Urothelium cell line (cell line): ENCODE measurements around the gene UGT2B28.
"Not testable (repeated sequence)": the region's sequence is repeated elsewhere in the genome, so short reads cannot be mapped to it uniquely, and the experiment has no call there.

Experiments used
- DNase-seq: peaks from one replicate; pipeline ENCODE4 v3.0.0; 2011; ENCODE audit warnings: low spot score, mixed read lengths
- FAIRE-seq: peaks from 2 replicates; lab custom pipeline; 2011; peaks lifted over from hg19 to GRCh38; lab: Jason Lieb, UNC

Gene UGT2B28

DNA sequence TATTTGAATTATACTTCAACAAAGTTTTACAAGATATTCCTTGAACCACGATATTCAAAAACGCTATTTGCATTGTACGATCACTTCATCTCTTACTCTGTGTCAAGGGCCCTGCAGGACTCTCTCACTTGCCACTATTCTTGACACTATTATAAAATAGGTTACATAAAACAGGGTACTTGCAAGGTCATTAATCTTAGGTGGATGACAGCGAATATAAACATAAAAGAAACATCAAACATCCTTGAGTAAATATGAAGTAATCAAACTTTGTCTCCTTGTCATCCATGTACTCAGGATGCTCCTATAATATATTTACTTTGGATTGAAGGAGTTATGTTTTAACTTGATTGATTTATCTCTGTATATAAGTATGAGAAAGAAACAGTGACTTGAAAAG lies at the start of gene UGT2B28:
TSS of gene UGT2B28 (plus strand) at position 395 of the 400 bp plus-strand sequence. CDS start 26 bp downstream, outside the sequence.
- DNase-seq, FAIRE-seq: not testable (repeated sequence)

DNA sequence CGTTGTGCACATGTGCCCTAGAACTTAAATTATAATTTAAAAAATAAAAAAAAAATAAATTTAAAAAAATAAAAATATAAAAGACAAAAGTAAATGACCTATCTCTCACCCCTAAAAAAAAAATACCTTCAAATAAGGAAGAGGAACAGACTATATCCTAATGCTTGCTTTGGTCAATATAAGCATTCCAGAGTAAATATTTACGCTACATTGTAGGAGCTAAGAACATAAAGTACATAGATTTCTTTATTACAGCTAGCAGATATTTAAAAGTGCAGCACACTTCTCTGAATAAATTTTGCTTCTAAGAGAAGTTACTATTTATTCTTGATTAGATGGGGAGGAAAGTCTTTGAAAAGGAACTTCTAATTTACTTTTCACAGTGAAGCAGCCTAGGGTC lies 41.2 kb upstream of the UGT2B28 start:
- DNase-seq (no peak), FAIRE-seq (no peak)

DNA sequence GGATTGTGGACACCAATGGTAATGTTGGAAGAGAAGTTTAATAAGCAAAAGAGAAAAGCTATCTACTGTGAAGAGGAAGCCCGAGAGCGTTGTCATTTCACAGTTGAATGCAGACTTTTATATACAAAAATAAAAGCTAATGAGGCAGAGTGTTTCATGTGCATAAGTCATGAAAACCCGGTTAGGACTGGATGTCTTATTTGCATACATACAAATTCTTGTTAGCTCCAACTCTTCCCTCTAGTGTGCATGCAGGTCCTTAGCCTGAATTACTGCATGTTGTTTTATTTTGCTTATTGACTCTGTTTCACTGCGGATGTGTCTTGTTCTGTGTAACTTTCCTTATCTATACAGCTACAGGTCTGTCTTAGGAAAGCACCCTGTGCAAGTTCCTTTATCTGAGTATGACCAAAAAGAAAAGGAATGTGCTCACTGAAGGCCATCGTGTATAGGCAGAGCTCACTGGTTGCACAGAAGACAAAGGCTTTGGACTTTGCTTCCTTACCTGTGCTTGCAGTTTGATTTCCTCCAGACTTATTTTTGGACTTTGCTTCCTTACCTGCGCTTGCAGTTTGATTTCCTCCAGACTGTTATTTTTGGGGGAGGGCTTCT lies 40.6 kb upstream of the UGT2B28 start:
- DNase-seq, result no peak
- FAIRE-seq, result no peak

DNA sequence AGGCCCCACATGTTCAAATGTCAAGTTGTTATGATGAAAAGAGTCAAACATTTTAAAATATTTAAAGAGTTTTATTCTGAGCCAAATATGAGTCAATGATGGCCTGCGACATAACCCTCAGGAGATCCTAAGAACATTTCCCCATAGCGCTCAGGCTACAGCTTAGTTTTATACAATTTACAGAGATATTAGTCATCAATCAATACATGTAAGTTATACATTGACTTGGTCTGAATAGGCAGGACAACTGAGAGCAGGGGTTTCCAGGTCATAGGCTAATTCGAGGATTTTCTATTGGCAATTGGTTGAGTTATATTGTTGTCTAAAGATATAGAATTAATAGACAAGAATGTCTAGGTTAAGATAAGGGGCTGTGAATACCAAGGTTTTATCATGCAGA lies 39.5 kb upstream of the UGT2B28 start:
- DNase-seq, FAIRE-seq: not testable (repeated sequence)

DNA sequence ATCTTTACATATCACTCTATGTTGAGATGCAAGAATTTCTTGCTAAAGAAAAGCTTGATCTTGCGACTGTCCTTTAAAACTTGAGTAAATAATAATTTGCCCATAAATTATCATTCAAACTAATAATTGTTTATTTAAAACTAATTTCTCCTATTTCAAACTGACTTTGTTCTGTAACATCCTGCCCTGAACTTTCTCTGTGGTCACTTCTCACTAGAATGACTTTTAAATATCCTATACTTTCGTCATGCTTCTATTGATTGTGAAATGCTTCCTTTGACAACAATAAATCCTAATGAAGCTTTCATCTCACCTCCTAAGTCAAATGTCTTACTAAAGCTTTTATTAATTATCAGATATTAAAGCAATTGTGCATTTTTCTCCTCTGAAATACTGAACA lies 38.5 kb upstream of the UGT2B28 start:
- not testable (repeated sequence) for FAIRE-seq, DNase-seq

DNA sequence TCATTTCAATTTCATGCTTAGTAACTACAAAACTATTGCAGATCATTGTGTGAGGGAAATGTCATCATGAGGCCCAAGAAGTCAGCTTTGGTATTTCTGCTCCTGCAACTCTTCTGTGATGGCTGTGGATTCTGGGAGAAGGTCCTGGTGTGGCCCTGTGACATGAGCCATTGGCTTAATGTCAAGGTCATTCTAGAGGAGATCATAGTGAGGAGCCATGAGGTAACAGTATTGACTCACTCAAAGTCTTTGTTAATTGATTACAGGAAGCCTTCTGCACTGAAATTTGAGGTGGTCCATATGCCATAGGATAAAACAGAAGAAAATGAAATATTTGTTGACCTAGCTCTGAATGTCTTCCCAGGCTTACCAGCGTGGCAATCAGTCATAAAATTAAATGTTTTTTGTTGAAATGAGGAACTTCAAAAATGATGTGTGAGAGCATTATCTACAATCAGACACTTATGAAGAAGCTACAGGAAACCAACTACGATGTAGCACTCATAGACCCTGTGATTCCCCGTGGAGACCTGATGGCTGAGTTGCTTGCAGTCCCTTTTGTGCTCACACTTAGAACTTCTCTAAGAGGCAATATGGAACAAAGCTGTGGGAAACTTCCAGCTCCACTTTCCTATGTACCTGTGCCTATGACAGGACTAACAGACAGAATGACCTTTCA lies 37.6 kb upstream of the UGT2B28 start:
- DNase-seq, FAIRE-seq: not testable (repeated sequence)

DNA sequence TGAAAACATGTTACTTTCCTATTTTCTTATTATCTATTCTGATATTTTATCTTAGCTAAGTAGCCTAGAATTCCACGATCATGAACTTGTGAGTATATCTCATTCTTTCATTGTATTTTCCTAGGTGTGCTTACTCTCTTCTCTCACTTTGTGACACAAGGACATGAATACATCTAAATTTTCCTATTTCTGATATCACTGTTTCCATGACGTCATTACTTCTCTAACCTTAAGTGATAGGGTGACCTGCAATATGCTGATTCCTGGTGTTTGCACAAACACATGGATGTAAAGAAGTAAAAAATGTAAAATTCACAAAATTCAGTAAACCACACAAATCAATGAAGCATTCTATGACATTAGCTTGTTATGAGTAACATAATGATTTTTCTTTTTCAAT lies 29.4 kb upstream of the UGT2B28 start:
- DNase-seq, result not testable (repeated sequence)
- FAIRE-seq, result peak; percentile 23

DNA sequence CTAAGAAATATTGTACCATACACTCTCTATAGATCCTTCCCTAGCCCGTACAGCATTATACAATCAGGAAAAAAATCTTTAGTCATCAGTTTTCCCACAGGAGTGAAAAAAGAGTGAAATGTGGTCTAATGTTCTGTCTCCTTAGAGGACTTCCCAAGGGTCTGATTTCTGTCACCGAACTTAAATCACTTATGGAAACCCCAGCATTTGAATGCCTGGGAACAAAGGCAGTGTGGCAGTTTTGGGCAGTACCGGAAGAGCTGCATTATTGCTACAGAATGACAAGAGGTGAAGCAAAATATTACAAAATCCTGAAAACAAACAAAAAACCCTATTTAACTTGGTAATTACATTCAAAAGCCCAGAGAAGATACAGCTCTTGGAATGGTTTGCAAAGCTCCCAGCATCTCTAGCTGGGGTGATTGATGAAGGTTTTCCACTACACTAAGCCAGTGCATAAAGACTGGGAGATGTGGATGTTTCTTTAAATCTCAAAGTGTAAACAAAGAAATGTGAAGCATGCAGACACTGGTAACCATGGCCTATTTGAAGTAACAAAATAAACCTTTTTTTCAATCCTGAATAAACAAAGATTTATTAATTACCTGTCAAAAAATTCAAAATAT lies 27.0 kb upstream of the UGT2B28 start:
- not testable (repeated sequence) for FAIRE-seq, DNase-seq

DNA sequence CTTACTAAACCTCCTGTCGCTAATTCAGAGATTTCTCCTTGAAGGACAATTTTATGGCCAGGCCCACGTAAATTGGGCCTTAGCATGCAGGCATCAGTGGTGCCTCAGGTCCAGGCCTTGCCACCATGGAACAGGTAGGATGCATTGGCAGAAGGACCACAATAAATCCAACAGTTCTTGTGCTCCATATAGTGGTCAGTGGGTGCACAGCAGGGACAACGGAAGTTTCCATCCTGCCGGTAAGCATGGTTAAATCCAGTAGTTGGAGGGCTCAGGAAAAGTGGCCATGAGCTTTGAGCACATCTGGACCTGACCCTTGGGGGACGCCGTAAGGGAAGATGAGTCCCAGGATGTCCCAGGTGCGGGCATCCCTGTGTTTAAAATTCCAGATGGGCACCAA lies 11.7 kb upstream of the UGT2B28 start:
- FAIRE-seq, DNase-seq: not testable (repeated sequence)

DNA sequence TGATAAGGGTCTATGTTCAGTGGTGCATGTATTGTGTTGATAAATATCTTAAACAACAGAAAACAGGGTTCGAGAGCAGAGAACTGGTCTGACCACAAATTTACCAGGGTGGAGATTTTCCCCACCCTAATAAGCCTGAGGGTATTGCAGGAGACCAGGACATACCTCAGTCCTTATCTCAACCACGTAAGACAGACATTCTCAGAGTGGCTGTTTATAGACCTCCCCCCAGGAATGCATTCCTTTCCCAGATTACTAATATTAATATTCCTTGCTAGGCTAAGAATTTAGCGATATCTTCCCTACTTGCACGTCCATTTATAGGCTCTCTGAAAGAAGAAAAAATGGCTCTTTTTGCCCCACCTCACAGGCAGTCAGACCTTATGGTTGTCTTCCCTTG lies 16.1 kb downstream of the UGT2B28 start:
- DNase-seq, FAIRE-seq: not testable (repeated sequence)

DNA sequence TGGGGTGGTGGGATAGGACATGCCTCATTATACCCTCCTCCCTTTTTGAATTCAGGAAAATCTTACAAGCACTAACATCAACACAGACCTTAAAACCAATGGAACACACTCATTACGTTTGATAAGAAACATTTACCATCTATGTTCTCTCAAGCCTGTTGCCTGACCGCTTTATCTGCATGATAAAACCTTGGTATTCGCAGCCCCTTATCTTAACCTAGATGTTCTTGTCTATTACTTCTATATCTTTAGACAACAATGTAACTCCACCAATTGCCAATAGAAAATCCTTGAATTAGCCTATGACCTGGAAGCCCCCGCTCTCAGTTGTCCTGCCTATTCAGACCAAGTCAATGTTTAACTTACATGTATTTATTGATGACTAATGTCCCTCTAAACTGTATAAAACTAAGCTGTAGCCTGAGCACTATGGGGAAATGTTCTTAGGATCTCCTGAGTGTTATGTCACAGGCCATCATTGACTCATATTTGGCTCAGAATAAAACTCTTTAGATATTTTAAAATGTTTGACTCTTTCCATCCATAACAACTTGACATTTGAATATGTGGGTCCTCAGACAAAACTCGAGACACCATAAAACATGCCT lies 28.3 kb downstream of the UGT2B28 start:
- FAIRE-seq, DNase-seq: not testable (repeated sequence)

DNA sequence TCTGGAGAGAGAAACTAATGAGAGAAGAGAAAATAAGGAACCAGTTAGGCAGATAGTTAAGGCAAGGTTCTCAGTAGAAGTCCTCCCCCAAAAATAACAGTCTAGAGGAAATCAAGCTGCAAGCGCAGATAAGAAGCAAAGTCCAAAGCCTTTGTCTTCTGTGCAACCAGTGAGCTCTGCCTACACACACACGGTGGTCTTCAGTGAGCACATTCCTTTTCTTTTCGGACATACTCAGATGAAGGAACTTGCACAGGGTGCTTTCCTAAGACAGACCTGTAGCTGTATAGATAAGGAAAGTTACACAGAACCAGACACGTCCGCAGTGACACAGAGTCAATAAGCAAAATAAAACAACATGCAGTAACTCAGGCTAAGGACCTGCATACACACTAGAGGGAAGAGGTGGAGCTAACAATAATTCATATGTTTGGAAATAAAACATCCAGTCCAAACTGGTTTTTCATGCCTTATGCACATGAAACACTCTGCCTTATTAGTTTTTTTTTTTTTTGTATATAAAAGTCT lies 29.3 kb downstream of the UGT2B28 start:
- DNase-seq, FAIRE-seq: not testable (repeated sequence)

DNA sequence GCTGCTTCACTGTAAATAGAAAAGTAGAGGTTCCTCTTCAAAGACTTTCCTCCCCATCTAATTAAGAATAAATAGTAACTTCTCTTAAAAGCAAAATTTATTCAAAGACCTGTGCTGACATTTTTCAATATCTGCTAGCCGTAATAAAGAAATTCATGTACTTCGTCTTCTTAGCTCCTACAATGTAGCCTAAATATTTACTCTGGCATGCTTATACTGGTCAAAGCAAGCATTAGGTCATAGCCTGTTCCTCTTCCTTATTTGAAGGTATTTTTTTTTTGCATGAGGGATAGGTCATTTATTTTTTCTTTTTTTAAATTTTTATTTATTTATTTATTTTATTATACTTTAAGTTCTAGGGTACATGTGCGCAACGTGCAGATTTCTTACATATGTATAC lies 30.0 kb downstream of the UGT2B28 start:
- DNase-seq, FAIRE-seq: not testable (repeated sequence)

DNA sequence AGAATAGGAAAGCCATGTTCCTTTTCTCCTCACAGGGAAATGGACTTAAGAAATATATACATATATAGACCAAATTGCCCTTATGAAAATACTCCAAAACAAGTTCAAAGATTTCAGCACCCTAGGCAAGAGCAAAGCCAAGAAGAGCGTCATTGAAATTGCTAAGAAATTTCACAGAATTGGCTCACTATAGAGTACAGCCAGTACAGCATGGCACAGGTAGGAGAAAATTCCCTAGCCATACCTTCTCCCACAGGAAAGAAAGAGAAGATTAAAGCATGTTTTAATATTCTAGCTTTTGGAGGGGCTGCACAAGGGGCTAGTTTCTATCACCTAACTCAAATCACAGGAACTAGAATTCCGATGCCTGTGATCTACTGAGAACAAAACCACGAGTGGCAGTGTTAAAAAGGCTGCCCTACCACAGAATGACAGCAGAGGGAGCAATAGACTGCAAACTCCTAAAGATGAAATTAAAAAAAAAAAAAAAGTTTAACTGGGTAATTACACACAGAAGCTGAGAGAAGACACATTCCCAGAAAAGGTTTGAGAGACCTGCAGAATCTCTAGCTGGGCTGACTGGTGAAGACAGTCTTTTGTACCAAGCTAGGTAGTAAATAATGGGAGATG lies 37.5 kb downstream of the UGT2B28 start:
- not testable (repeated sequence) for DNase-seq, FAIRE-seq

DNA sequence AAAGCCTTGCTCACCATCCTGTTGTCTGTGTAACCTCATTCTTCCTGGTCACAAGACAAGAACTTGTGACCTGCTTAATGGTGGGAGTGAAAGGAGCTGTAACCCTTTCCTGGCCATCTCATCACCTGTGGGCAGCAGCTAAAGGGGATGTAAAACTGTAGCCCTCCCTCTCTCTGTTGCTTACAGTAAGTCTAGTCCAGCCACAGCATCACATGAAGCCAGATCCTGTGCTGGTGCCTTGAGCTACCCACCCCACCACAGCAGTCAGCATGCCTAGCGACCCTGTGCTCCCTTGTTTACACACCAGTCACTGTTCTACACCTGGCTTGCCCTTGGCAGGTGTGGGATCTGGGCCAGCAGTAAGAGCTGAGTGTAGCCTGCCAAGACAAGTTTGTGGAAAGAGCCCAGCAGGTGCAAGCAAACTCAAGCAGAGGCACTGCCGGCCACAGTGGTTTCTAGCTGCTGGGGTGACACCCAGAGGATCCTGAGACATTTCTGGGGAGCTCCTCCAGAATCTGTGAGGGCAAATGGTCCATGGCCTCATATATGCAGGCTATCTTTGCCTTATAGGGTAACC lies 41.0 kb downstream of the UGT2B28 start:
- DNase-seq, result no peak
- FAIRE-seq, result no peak

DNA sequence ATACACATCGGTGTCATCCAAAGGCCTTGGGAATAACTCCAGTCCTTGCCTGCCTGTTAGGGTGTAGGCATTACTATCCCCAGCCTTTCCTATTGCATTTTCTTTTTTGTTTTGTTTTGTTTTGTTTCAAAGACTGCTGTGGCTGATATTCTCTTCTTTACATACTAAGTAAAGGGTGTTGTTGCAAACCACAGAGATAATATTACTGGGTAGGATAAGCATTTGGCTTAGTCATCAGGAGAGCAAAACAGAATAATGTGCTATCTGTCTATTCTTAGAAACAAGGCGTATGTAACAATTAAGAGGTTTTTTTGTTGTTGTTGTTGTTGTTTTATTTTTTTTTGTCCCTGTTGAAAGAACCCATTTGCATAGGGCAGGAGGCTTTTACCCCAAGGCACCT lies 41.8 kb downstream of the UGT2B28 start:
- peak; percentile 4 for DNase-seq
- FAIRE-seq, result no peak

DNA sequence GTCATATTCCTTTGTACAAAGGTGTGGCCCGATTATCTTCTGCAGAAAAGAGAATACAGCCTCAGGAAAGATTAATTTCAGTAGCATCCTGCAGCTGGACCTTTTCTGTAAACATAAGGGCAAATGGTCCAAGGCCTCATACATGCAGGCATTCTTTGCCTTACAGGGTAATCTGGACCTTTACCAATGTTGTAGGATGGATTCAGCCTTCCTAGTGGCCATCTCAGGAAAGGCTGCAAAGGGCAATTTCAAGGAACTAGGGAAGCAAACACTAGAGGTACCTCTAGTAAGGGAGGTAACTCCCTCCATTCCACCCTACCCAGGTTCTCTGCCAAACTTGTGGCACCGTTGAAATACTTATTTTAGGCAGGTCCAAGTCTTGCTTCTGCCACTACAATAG lies 43.0 kb downstream of the UGT2B28 start:
- FAIRE-seq, result no peak
- DNase-seq, result no peak

DNA sequence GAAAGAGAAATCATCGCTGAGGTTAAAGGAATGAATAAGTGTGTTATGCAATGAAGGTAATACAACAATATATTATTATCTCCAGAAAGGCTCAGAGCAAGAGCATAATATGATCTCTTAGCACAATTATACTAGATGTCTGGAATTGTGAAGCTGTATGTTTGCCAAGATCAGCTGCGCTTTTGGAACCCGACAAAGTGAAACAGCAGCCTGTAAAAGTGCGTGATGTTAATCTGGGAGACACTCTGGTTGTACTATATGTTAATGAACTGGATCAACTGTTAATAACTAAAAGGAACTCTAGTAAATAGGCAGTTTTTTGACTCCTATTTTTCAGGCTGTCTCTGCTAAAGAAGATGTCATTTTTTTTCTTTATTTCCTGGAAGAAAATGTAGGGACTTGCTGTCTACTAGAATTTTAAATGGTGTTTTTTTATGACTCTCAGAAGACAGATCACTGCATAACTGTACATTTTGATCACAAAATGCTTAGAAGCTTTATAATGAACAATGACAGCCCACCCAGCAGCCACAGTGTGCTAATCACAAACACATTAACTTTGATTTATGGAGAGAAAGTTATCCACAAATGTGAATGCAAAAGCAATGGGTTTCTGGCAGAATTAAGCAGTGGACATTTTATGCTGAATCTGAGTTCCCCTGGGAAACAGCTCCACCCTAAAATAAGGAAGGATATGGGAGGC lies 50.2 kb downstream of the UGT2B28 start:
- no peak for DNase-seq
- FAIRE-seq, result no peak

DNA sequence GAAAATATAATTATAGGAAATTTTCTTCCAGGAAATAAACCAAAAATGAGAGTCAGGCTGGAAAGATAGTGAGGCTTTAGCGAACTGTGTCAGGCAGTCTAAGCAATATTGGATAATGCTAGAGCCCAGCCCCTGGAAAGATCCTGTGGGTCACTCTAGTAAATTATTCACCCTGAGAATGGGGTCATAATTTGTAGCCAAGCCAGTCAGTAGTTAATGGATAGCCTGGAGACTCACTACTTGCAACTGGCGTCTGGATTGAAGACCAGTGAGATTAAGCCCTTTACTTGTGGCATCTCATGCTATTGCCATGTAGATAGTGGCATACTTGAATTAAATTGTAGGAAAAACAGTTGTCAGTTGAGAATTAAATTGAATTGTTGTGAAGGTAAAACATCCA lies 51.0 kb downstream of the UGT2B28 start:
- DNase-seq, FAIRE-seq: not testable (repeated sequence)

DNA sequence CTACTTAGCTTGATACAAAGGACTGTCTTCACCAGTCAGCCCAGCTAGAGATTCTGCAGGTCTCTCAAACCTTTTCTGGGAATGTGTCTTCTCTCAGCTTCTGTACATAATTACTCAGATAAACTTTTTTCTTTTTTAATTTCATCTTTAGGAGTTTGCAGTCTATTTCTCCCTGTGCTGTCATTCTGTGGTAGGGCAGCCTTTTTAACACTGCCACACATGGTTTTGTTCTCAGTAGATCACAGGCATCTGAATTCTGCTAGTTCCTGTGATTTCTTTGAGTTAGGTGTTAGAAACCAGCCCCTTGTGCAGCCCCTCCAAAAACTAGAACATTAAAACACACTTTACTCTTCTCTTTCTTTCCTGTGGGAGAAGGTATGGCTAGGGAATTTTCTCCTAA lies 55.2 kb downstream of the UGT2B28 start:
- DNase-seq, FAIRE-seq: not testable (repeated sequence)
